Lung (tissue), 12 donors: ENCODE results near the gene OR1L8. TPM values are rescaled to one million over a fixed set of nuclear protein-coding genes. Genes with fewer than 3 reads are reported as not detected.
"Not testable (repeated sequence)": the region's sequence is repeated elsewhere in the genome, so short reads cannot be mapped to it uniquely, and the experiment has no call there.

Experiments used
- ATAC-seq: fragments of 200-7000 bp; cut with Tn5 transposase; one replicate; pipeline ENCODE4 v1.9.1; 2020; ENCODE audit warnings: moderate number of reproducible peaks; ENCODE audit not compliant: insufficient read depth, low FRiP score
- DNase-seq, 3 donors: peaks; one replicate each; pipeline ENCODE4 v3.0.0-alpha.2; 2013 to 2017
- H3K27ac ChIP-seq, 2 donors: one replicate each; pipeline ENCODE4 v1.5.1; 2013; ENCODE audit warnings: mild to moderate bottlenecking in 2 of 2, moderate library complexity in 2 of 2, control low read depth in 1 of 2, inconsistent platforms in 1 of 2, low read depth in 1 of 2, low read length in 1 of 2
- H3K27me3 ChIP-seq, 3 donors: one replicate each; pipeline ENCODE4 v1.5.1; 2013; ENCODE audit warnings: low read length in 2 of 3; ENCODE audit not compliant: control insufficient read depth in 3 of 3, insufficient read depth in 3 of 3
- H3K36me3 ChIP-seq, 4 donors: one replicate each; pipeline ENCODE4 v1.5.1; 2013; ENCODE audit warnings: low read length in 4 of 4, mild to moderate bottlenecking in 1 of 4, moderate library complexity in 1 of 4; ENCODE audit not compliant: control insufficient read depth in 4 of 4, insufficient read depth in 4 of 4
- H3K4me1 ChIP-seq, 5 donors: one replicate each; pipeline ENCODE4 v1.5.1; 2013; ENCODE audit warnings: low read length in 5 of 5, mild to moderate bottlenecking in 2 of 5, moderate library complexity in 1 of 5; ENCODE audit not compliant: control insufficient read depth in 5 of 5, insufficient read depth in 5 of 5
- H3K4me3 ChIP-seq: one replicate; pipeline ENCODE4 v1.5.1; 2013; ENCODE audit warnings: mild to moderate bottlenecking, control low read depth, moderate library complexity
- H3K9ac ChIP-seq, 2 donors: one replicate each; pipeline ENCODE4 v1.5.1; 2013; ENCODE audit warnings: low read length in 2 of 2, control low read depth in 1 of 2; ENCODE audit not compliant: insufficient read depth in 1 of 2
- H3K9me3 ChIP-seq, 4 donors: one replicate each; pipeline ENCODE4 v1.5.1; 2013; ENCODE audit warnings: low read length in 3 of 4, mild to moderate bottlenecking in 1 of 4, moderate library complexity in 1 of 4; ENCODE audit not compliant: control insufficient read depth in 4 of 4, insufficient read depth in 3 of 4
- WGBS, 2 donors: extraction: QIAGEN DNeasy Blood & Tissue Kit; methylation state at CpG; one replicate each; pipeline ENCODE4 v1.1.7; 2013; 5-methylcytosine and 5-hydroxymethylcytosine counted together
- polyA plus RNA-seq, 2 donors: library from polyadenylated mRNA; stranded (reverse); fragments of 200-250 nt; gene quantifications; one replicate each; pipeline ENCODE4 v1.2.1, GENCODE V29; 2013
- total RNA-seq, 2 donors: library from RNA; depleted of rRNA in 1 of 2; stranded (reverse); fragments of >200 nt in 1 of 2; gene quantifications; one replicate each; pipeline ENCODE4 v1.2.1, GENCODE V29; 2014 to 2021
- TF ChIP-seq, protein P1 (sequence below): IDR thresholded peaks from 2 replicates; pipeline ENCODE4 v1.5.1; 2012; ENCODE audit warnings: mild to moderate bottlenecking; ENCODE audit errors: control extremely low read depth, extremely low read depth
- donor health status: control.
- donor health status: control.
- donor health status: Bipolar disorder and iron deficiency.
- donor health status: healthy.
- donor health status: DM: yes; HTN: yes; CAD: no.

Gene OR1L8
- total and polyA plus RNA-seq, 4 donors = 0.16 to 0.37 (median 0.20) TPM; not detected in 1

- Histone ChIP-seq H3K9ac (no peak overlapping the region), H3K9me3 (no peaks in the 10 kb centered on the region), H3K36me3 (no peaks in the 10 kb centered on the region), H3K27ac (no peak overlapping the region), H3K4me1 (no peaks in the 10 kb centered on the region), H3K4me3 (no peak overlapping the region), H3K27me3 (no peaks in the 10 kb centered on the region)
- DNase-seq (no peak), ATAC-seq (no peak)
- 89 to 90% methylated on average over 1 of the region's 1 CpG for WGBS, 2 donors
- TF ChIP-seq, protein P1, sequence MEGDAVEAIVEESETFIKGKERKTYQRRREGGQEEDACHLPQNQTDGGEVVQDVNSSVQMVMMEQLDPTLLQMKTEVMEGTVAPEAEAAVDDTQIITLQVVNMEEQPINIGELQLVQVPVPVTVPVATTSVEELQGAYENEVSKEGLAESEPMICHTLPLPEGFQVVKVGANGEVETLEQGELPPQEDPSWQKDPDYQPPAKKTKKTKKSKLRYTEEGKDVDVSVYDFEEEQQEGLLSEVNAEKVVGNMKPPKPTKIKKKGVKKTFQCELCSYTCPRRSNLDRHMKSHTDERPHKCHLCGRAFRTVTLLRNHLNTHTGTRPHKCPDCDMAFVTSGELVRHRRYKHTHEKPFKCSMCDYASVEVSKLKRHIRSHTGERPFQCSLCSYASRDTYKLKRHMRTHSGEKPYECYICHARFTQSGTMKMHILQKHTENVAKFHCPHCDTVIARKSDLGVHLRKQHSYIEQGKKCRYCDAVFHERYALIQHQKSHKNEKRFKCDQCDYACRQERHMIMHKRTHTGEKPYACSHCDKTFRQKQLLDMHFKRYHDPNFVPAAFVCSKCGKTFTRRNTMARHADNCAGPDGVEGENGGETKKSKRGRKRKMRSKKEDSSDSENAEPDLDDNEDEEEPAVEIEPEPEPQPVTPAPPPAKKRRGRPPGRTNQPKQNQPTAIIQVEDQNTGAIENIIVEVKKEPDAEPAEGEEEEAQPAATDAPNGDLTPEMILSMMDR = no peak
Observed at GRCh38 chr9:122536134-122536533, 47.0 kb downstream of the OR1L8 start.

GRCh38 chr9:122531157-122531556, 52.0 kb downstream of the OR1L8 start:
- H3K4me3 ChIP-seq, H3K9ac ChIP-seq, H3K36me3 ChIP-seq, H3K27ac ChIP-seq, H3K27me3 ChIP-seq, H3K4me1 ChIP-seq, ATAC-seq, H3K9me3 ChIP-seq, DNase-seq: not testable (repeated sequence)
- whole genome bisulfite sequencing, 2 donors = 66 to 73% methylated on average over 4 of the region's 4 CpGs

GRCh38 chr9:122527193-122527592, 56.0 kb downstream of the OR1L8 start, which contains the start of gene OR1N1:
Gene OR1N1 (minus strand): TSS chr9:122527293. CDS start chr9:122527293, 0 bp downstream.
- Histone ChIP-seq H3K4me1 (no peaks in the 10 kb centered on the region), H3K4me3 (no peak within 1 kb of the TSS), H3K27me3 (no peaks in the 10 kb centered on the region), H3K9me3 (peaks cover 0 to 3% (median 0%) of the 10 kb centered on the region in 4 donors), H3K9ac (no peak within 1 kb of the TSS), H3K36me3 (no peaks in the 10 kb centered on the region), H3K27ac (no peak within 1 kb of the TSS)
- WGBS, 2 donors = 93 to 96% methylated on average over 3 of the region's 3 CpGs
- DNase-seq = no peak
- ATAC-seq = no peak
- TF ChIP-seq, protein P1 = no peak

DNA sequence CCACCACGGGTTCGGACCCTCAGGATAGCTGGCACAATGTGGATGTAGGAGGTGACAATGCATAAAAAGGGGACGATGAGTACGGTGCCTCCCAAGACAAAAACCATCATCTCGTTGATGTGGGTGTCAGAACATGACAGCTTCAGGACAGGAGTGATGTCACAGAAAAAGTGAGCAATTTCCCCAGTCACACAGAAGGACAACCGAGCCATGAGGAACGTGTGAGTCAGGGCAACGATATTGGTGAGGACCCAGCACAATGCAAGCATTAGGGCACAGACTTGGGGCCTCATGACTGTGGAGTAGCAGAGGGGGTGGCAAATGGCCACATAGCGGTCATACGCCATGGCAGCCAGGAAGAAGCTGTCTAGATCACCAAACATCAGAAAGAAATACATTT, 56.6 kb downstream of the OR1L8 start:
- DNase-seq (no peak), ATAC-seq (no peak)
- TF ChIP-seq, protein P1 = no peak
- 83 to 90% methylated on average over 10 of the region's 10 CpGs for WGBS, 2 donors
- H3K9ac ChIP-seq = no peak overlapping the region
- no peaks in the 10 kb centered on the region for H3K36me3 ChIP-seq
- H3K27me3 ChIP-seq = no peaks in the 10 kb centered on the region
- peaks cover 0 to 3% (median 0%) of the 10 kb centered on the region in 4 donors for H3K9me3 ChIP-seq
- H3K4me3 ChIP-seq = no peak overlapping the region
- H3K4me1 ChIP-seq = no peaks in the 10 kb centered on the region
- no peak overlapping the region for H3K27ac ChIP-seq
